ENCODE data around the gene PLXNB3. TPM values are rescaled to one million over a fixed set of nuclear protein-coding genes. Genes with fewer than 3 reads are reported as not detected.

The PLXNB3 gene
- polyA plus RNA-seq, 5 donors, result 2.1 to 4.1 (median 3.7) TPM

DNA sequence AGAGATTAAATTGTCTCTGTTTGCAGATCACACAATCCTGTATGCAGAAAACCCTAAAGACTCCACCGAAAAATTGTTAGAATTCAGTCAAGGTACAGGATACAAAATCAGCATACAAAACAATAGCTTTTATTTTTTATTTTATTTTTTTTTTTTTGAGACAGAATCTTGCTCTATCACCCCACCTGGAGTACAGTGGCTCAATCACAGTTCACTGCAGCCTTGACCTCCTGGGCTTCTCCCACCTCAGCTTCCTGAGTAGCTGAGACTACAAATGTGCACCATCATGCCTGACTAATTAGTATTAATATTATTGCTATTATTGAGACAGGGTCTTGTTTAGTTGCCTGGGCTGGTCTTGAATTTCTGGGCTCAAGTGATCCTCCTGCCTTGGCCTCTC, 8.9 kb upstream of the PLXNB3 start:
- no peak for DNase-seq

- no peak for DNase-seq
These were observed 2.2 kb upstream of the PLXNB3 start for GRCh38 chrX:153761863-153762262.

DNA sequence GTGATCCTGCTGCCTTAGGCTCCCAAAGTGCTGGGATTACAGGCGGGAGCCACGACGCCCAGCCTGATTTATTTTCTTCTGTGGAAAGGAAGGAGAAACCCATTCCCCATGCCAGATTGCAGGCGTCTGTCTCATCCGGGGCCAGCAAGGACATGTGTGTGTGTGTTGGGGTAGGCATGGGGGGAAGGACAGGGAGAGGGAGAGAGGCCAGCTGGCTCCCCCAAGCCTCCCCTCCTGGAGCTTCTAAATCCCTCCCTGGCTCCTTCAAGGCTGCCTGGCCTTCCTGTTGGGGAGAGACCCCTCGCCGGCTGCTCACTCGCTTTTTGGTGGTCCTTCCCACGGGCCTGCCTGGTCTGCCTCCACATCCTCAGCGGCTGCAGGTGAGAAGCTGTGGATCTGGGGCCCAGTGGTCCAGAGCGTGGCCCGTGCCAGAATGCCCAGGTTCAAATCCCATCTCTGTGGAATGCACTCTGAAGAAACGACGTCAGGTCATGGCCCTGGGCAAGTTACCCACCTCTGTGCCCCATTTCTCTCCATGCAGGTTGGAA, 1.3 kb upstream of the PLXNB3 start:
- no peak for DNase-seq

- no peak for DNase-seq
These were observed 634 bp upstream of the PLXNB3 start for GRCh38 chrX:153763298-153763932.

- DNase-seq, result no peak
These were observed 713 bp downstream of the PLXNB3 start for GRCh38 chrX:153764786-153765137.

GRCh38 chrX:153765138-153766079, 1.4 kb downstream of the PLXNB3 start:
- DNase-seq, result no peak

DNA sequence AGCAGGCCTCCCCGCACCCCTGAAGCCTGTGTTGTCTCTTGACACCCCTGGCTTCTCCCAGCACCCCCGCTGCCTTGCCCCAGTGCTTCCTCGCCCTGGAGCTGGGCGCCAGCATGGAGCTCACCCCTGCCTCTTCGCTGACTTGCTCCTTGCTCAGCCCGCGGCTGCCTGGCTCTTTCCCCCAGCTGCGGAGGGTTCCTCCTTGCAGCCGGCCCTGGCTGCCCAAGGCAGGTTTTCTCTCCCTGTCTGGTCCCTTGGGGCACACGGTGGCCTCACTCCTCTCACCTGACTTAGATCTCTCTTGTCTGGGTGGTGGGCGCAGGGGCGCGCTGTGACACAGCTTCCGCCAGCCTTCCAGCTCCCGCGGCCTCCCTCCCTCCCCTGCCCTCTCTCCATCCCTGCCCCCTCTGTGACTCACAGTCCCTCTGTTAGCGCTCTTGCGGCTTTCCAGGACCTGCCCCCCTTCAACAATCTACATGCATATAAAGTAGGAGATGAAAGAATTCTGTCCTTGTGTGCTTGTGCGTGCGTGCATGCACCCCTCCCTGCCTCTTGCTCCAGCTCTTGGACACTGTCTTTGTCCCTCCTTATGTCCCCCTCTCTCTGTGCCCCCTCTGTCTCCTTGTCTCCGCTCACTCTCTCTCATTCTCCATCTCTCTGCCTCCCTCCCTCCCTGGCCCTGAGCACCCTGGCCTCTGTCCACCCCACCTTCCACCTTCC, 2.2 kb downstream of the PLXNB3 start:
- no peak for DNase-seq

- DNase-seq, result no peak
These were observed 3.0 kb downstream of the PLXNB3 start for GRCh38 chrX:153766871-153767673.

DNA sequence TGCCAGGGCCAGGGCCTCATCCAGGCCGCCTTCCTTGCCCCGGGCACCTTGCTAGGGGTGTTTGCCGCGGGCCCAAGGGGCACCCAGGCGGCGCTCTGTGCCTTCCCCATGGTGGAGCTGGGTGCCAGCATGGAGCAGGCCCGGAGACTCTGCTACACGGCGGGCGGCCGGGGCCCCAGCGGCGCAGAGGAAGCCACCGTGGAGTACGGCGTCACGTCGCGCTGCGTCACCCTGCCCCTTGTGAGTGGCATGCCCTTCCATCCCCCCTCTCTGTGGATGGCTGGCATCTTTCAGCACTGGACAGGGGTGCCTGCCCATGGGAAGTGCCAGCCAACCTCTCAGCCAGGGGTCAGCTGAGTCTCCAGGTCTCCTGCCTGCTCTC, 3.6 kb downstream of the PLXNB3 start:
- no peak for DNase-seq

DNA sequence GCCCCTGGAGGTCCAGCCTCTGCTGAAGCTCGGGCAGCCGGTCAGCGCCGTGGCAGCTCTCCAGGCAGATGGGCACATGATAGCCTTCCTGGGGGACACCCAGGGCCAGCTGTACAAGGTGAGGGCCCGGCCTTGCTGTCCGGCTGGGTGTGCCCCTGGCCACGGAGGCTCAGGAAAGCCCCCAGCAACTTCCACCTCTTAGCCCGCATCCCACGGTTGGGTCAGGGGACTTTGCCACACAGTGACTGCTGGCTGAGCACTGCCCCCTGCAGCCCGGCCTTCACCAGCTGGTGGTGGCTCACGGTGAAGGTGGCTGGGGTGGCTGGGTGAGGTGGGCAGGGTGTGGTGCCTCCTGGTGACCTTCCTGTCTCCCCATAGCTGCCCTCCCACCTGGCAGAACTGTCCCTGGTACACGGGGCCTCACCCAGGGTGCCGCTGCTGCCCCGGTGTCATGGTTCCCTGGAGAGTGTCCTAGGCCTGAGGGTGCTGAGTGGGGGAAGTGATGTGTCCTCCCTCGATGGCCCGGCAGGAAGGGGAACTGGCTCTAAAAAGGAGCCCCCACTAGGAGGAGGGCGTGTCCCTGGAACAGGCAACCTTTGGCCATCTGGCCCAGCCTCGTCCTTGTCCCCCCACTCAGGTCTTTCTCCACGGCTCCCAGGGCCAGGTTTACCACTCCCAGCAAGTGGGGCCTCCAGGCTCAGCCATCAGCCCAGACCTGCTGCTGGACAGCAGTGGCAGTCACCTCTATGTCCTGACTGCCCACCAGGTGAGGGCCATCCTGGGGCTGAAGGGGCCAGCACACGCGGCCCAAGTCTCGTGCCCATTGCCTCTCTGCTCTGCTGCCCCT, 4.5 kb downstream of the PLXNB3 start:
- DNase-seq, result no peak

DNA sequence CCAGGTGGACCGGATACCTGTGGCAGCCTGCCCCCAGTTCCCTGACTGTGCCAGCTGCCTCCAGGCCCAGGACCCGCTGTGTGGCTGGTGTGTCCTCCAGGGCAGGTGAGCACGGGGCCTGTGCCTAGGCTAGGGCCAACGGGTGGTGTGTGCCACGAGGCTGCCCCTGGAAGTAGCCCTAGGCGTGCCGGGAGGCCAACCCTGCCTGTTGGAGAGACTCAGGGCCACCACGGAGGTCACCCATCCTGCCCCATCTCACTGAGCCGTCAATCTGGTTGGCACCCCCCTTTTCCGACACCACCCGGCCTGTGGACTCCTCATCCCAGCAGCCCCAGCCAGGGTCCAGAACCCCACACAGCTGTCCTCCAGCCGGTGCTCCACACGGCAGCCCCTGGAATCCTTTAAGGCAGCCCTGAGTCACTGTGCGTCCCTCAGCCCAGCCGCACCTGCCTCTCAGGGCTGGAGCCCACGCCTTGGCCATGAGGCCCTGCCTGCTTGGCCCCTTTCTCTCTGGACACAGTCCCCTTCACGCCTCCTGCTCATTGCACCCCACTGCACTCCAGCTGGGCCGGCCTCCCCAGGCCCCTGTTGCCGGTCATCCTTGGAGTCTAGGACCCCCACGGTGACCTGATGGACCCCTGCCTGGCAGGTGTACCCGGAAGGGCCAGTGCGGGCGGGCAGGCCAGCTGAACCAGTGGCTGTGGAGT, 5.3 kb downstream of the PLXNB3 start:
- DNase-seq, result no peak

DNA sequence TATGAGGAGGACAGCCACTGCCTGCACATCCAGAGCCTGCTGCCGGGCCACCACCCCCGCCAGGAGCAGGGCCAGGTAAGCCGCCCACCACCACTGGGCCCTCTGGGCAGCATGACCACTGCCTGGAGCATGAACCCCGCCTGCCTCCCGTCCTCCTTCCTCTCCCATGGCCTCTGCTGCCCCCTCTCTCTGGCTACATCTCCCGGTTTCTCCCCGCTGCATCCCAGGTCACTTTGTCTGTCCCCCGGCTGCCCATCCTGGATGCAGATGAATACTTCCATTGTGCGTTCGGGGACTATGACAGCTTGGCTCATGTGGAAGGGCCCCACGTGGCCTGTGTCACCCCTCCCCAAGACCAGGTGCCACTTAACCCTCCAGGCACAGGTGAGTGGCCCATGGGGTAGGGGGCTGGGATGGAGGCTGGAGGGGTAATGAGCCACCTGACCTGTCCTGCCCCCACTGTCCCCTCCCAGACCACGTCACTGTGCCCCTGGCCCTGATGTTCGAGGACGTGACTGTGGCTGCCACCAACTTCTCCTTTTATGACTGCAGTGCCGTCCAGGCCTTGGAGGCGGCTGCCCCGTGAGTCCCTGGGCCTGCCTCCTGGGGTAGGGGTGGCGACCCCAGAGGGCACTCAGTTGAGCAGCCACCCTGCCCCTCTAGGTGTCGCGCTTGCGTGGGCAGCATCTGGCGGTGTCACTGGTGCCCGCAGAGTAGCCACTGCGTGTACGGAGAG, 6.0 kb downstream of the PLXNB3 start:
- no peak for DNase-seq

GRCh38 chrX:153770601-153771414, 6.8 kb downstream of the PLXNB3 start:
- DNase-seq, result no peak

GRCh38 chrX:153771415-153772315, 7.6 kb downstream of the PLXNB3 start:
- no peak for DNase-seq

GRCh38 chrX:153772316-153773217, 8.5 kb downstream of the PLXNB3 start:
- no peak for DNase-seq

GRCh38 chrX:153773218-153773611, 9.2 kb downstream of the PLXNB3 start:
- DNase-seq, result no peak

Data from right lung (tissue), 5 donors.